Measurements from ENCODE around the gene B4GALNT3. TPM values are rescaled to one million over a fixed set of nuclear protein-coding genes. Genes with fewer than 3 reads are reported as not detected.
A peak's percentile ranks its signal among the peaks of the same experiment; 100 is the strongest.

The B4GALNT3 gene
- total RNA-seq, 3 donors from 2014 or later (not counting 1 experiment from before 2014, with no cell fraction given): 0.93 to 4.2 TPM; not detected in 1

DNA sequence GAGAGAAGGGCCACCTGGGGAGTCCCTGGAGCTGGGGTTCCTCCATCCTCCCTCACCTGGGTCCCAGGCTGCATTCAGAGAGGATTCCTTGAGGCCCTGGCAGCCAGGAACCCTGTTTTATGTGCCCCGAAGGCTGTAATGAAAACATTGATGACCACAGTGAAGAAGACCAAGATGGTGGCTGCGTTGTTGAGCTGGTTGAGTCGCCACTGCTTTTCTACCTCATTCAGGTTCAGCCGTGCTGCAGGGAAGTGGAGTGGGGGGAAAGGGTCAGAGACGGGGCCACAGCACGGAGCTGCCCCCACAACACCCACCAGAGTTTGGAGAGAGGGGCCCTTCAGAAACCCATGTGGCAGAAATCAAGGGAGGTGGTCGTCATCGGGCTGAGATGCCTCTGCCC lies 105.4 kb downstream of the B4GALNT3 start:
- H3K9me3 Mint-ChIP-seq: no peaks in the 10 kb centered on the region
- peaks cover 62 to 83% of the 10 kb centered on the region in 2 donors for H3K4me1 Mint-ChIP-seq
- no peaks in the 10 kb centered on the region for H3K9me3 ChIP-seq (ENCODE audit: control insufficient read depth, insufficient read depth, low read length)
- WGBS (ENCODE audit: insufficient coverage): 98% methylated on average over 8 of the region's 8 CpGs
- intact Hi-C loops (cut with micrococcal nuclease): loop anchor here (5.0 kb wide), 1 partner anchor 527 kb away; no protein-coding TSS in a partner anchor
- H3K27me3 ChIP-seq (ENCODE audit: control insufficient read depth, insufficient read depth, low read length): no peaks in the 10 kb centered on the region
- peak overlapping the region; percentile 85 for H3K4me3 Mint-ChIP-seq
- DNase-seq (no peak), ATAC-seq (no peak)
- H3K4me1 ChIP-seq (ENCODE audit: control insufficient read depth, insufficient read depth, low read length): peaks cover 69% of the 10 kb centered on the region
- no peak overlapping the region for H3K27ac ChIP-seq (ENCODE audit: low read length)
- H3K36me3 ChIP-seq (ENCODE audit: control insufficient read depth, insufficient read depth, low read length): no peaks in the 10 kb centered on the region
- no peaks in the 10 kb centered on the region for H3K27me3 Mint-ChIP-seq (ENCODE audit: low read depth in 2 of 2)
- peak overlapping the region; percentile 87 to 90 for H3K27ac Mint-ChIP-seq
- no peaks in the 10 kb centered on the region for H3K36me3 Mint-ChIP-seq
- TF ChIP-seq, protein P1, sequence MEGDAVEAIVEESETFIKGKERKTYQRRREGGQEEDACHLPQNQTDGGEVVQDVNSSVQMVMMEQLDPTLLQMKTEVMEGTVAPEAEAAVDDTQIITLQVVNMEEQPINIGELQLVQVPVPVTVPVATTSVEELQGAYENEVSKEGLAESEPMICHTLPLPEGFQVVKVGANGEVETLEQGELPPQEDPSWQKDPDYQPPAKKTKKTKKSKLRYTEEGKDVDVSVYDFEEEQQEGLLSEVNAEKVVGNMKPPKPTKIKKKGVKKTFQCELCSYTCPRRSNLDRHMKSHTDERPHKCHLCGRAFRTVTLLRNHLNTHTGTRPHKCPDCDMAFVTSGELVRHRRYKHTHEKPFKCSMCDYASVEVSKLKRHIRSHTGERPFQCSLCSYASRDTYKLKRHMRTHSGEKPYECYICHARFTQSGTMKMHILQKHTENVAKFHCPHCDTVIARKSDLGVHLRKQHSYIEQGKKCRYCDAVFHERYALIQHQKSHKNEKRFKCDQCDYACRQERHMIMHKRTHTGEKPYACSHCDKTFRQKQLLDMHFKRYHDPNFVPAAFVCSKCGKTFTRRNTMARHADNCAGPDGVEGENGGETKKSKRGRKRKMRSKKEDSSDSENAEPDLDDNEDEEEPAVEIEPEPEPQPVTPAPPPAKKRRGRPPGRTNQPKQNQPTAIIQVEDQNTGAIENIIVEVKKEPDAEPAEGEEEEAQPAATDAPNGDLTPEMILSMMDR (IDR thresholded peaks at IDR 0.05): no peak
- H3K4me3 ChIP-seq (ENCODE audit: low read length): no peak overlapping the region

DNA sequence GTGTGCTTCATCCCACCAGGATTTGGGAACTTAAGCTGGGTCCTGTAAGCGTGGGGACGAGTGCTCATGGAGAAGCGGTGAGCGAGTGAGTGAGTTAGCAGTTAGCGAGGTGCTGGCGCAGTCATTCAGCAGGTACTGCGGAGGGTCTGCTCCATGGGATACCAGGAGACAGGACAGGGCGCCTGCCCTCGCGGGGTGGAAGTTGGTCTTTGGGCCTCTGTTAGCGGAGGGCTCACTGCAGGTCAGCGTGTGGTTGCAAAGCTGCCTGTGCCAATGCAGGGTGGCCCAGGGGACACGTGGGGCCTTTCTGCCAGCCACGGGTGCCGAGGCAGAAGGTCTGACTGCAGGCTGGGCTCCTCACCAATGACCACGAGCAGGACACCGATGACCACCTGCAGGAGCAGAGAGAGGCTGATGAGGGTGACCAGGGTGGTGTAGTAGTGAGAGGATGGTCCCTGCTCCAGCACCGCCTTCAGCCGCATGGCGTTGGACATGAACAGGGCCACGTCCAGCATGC lies 105.9 kb downstream of the B4GALNT3 start:
- 93% methylated on average over 21 of the region's 21 CpGs for WGBS (ENCODE audit: insufficient coverage)
- ATAC-seq (no peak), DNase-seq (no peak)
- intact Hi-C loops (cut with micrococcal nuclease): loop anchor here (5.0 kb wide), 1 partner anchor 527 kb away; no protein-coding TSS in a partner anchor
- no peaks in the 10 kb centered on the region for H3K36me3 ChIP-seq (ENCODE audit: control insufficient read depth, insufficient read depth, low read length)
- H3K9me3 ChIP-seq (ENCODE audit: control insufficient read depth, insufficient read depth, low read length): no peaks in the 10 kb centered on the region
- H3K36me3 Mint-ChIP-seq: no peaks in the 10 kb centered on the region
- no peak overlapping the region for H3K4me3 ChIP-seq (ENCODE audit: low read length)
- H3K4me3 Mint-ChIP-seq: peak overlapping the region; percentile 85
- TF ChIP-seq, protein P1 (IDR thresholded peaks at IDR 0.05): no peak
- peaks cover 72% of the 10 kb centered on the region for H3K4me1 ChIP-seq (ENCODE audit: control insufficient read depth, insufficient read depth, low read length)
- H3K27ac Mint-ChIP-seq: peak overlapping the region; percentile 87 to 90
- no peaks in the 10 kb centered on the region for H3K9me3 Mint-ChIP-seq
- no peaks in the 10 kb centered on the region for H3K27me3 Mint-ChIP-seq (ENCODE audit: low read depth in 2 of 2)
- no peaks in the 10 kb centered on the region for H3K27me3 ChIP-seq (ENCODE audit: control insufficient read depth, insufficient read depth, low read length)
- H3K27ac ChIP-seq (ENCODE audit: low read length): no peak overlapping the region
- H3K4me1 Mint-ChIP-seq: peaks cover 62 to 79% of the 10 kb centered on the region in 2 donors

DNA sequence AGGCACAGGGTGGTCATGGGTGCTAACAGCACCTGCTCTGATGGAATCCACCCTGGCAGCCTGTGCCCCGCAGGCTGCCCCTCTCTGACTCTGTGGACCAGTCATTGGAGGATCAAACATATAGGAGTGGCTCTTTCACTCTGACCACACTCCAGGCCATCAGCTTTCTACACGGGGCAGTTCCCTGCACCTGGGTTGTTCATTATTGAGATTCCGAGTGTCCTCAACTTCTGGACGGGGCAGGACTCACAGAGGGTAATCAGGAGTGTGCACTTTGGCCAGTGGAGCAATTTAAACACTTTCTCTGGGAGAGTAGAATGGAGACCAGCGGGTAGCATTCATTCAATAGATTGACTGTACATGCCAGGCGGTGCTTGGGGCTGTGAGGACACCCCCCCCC lies 108.7 kb downstream of the B4GALNT3 start:
- Mint-ChIP-seq H3K27ac (peak overlapping the region; percentile 55 to 80), H3K4me1 (peaks cover 44 to 65% of the 10 kb centered on the region in 2 donors), H3K4me3 (peak overlapping the region; percentile 0), H3K9me3 (no peaks in the 10 kb centered on the region), H3K27me3 (ENCODE audit: low read depth in 2 of 2) (no peaks in the 10 kb centered on the region), H3K36me3 (no peaks in the 10 kb centered on the region)
- ATAC-seq: no peak
- Histone ChIP-seq H3K9me3 (ENCODE audit: control insufficient read depth, insufficient read depth, low read length) (no peaks in the 10 kb centered on the region), H3K36me3 (ENCODE audit: control insufficient read depth, insufficient read depth, low read length) (no peaks in the 10 kb centered on the region), H3K4me1 (ENCODE audit: control insufficient read depth, insufficient read depth, low read length) (peaks cover 46% of the 10 kb centered on the region), H3K27ac (ENCODE audit: low read length) (no peak overlapping the region), H3K4me3 (ENCODE audit: low read length) (no peak overlapping the region), H3K27me3 (ENCODE audit: control insufficient read depth, insufficient read depth, low read length) (no peaks in the 10 kb centered on the region)
- intact Hi-C loops (cut with micrococcal nuclease): loop anchor here (5.0 kb wide), 1 partner anchor 524 kb away; no protein-coding TSS in a partner anchor
- no peak for DNase-seq
- WGBS (ENCODE audit: insufficient coverage): 89% methylated on average over 6 of the region's 6 CpGs
- TF ChIP-seq, protein P1 (IDR thresholded peaks at IDR 0.05): no peak

Data from natural killer cell (primary cell).